GM12873 (cell line): ENCODE results near the gene HMCN1.

Source experiments
- TF ChIP-seq, protein P1 (sequence below): IDR thresholded peaks from 2 replicates; pipeline ENCODE4 v1.5.1; 2012; ENCODE audit warnings: low read depth, mild to moderate bottlenecking, moderate library complexity, low read length, control low read depth; ENCODE audit not compliant: insufficient read depth; ENCODE audit errors: missing control alignments

HMCN1 gene

GRCh38 chr1:186187601-186188000 is 453.4 kb downstream of the HMCN1 start:
- TF ChIP-seq, protein P1, sequence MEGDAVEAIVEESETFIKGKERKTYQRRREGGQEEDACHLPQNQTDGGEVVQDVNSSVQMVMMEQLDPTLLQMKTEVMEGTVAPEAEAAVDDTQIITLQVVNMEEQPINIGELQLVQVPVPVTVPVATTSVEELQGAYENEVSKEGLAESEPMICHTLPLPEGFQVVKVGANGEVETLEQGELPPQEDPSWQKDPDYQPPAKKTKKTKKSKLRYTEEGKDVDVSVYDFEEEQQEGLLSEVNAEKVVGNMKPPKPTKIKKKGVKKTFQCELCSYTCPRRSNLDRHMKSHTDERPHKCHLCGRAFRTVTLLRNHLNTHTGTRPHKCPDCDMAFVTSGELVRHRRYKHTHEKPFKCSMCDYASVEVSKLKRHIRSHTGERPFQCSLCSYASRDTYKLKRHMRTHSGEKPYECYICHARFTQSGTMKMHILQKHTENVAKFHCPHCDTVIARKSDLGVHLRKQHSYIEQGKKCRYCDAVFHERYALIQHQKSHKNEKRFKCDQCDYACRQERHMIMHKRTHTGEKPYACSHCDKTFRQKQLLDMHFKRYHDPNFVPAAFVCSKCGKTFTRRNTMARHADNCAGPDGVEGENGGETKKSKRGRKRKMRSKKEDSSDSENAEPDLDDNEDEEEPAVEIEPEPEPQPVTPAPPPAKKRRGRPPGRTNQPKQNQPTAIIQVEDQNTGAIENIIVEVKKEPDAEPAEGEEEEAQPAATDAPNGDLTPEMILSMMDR, result no peak

DNA sequence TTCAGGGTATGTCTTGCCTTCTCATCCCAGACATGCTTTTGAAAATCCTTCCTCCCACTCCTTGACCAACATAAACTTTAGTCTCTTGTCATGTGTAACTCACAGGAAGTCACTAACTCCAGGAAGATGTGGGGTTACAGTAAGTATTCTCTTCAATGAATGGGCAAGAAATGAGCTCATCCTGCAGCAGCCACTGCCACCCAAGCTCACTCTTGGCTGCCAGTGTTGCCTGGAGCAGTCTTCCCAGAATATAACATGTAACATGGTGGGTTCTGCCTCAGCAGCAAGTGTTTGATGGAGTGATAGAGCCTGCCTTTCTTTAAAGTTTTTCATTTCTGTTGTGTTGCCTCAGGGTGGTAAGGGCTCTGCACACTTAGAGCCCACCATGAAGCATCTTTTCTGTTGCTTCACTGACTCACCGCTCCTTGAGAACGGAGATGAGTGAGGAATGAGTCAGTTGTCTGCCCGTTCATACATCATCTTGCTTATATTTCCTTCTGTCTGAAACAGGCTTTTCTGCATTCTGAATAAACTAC is 453.9 kb downstream of the HMCN1 start:
- TF ChIP-seq, protein P1, result no peak

GRCh38 chr1:186188736-186189135 is 454.5 kb downstream of the HMCN1 start:
- TF ChIP-seq, protein P1, result no peak

DNA sequence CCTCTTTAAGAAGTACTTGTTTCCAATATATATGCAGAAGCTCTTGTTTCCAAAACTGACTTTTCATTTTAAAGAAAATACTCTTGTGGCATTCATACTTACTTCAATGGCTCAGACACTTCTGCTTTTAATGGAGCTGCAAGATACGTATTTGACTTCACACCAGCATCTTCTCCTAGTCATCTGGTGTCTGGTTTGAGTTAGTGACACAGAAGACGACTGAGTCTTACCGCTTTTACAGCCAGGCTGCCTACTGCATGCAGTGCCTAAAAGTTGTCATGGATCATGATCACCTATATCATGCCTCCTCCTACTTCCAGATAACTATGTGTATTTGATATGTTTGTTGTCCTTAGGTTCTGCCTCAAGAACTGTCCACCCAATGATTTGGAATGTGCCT is 455.0 kb downstream of the HMCN1 start:
- TF ChIP-seq, protein P1, result no peak

DNA sequence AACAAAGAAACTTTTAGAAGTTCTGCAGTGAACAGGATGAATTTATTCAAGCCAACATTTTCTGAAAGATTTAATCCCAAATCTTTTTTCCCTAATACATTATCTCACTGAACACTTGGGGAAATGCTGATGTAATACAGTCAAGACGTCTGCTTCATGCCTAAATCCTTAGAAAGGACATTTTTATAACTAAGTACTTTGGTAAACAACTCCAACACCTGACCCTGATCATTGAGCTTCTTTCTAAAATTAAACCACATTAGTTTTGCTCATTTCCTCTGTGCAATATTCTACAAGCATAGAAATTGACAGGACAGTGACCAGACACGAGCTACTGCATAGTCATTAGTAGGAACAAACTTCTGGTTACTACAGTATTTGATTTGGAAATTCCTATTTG is 457.3 kb downstream of the HMCN1 start:
- TF ChIP-seq, protein P1, result no peak

- TF ChIP-seq, protein P1, result no peak
Observed at GRCh38 chr1:186193224-186193623, 459.0 kb downstream of the HMCN1 start.

DNA sequence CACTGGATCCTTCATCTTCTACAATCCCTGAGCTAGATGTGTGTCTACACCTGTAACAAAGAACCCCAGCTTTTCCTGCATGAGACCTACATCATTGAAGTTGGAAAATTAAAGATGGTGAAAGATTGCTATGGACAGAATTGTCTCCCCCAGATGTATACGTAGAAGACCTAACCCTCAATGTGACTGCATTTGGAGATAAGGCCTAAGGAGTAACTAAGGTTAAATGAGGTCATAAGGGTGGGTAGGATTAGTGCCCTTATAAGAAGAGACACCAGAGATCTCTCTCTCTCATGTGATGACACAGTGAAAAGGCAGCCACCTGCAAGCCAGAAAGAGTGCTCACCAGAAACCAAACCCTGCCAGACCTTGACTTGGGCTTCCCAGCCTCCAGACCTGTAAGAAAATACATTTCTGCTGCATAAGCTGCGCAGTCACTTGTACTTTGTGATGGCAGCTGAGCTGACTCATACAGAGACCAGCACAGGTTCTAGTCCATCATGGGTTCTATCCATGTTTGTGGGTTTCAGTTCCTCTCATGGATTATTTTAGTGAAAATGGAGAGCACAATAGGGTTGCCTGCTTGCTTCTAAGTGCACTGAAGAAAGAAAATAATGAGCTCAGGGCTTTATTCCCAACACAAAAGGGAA is 460.0 kb downstream of the HMCN1 start:
- TF ChIP-seq, protein P1, result no peak
